ENCODE measurements around the gene RNASE9.
"Not testable (repeated sequence)": the region's sequence is repeated elsewhere in the genome, so short reads cannot be mapped to it uniquely, and the experiment has no call there.

RNASE9 gene

DNA sequence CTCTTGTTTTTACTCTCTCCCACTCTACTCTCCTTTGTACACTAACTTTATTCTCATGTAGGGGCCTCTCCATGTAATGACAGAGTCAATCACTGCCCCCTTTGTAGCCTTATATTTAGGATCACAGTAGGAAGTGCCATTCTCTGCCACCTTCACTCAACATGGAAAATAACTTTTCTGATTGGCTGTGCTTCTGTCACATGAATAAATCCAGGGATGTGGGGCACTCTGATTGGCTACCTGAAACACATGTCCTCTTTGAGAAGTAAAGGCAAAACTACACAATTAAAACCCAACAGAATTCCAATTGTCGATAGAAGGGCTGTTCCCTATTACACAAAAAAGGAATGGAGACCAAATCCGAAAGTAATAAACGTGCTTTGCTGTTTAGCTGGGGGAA is at the start of gene RNASE9:
TSS of gene RNASE9 (minus strand) at position 87 of the 400 bp plus-strand sequence.
- no peak for DNase-seq

DNA sequence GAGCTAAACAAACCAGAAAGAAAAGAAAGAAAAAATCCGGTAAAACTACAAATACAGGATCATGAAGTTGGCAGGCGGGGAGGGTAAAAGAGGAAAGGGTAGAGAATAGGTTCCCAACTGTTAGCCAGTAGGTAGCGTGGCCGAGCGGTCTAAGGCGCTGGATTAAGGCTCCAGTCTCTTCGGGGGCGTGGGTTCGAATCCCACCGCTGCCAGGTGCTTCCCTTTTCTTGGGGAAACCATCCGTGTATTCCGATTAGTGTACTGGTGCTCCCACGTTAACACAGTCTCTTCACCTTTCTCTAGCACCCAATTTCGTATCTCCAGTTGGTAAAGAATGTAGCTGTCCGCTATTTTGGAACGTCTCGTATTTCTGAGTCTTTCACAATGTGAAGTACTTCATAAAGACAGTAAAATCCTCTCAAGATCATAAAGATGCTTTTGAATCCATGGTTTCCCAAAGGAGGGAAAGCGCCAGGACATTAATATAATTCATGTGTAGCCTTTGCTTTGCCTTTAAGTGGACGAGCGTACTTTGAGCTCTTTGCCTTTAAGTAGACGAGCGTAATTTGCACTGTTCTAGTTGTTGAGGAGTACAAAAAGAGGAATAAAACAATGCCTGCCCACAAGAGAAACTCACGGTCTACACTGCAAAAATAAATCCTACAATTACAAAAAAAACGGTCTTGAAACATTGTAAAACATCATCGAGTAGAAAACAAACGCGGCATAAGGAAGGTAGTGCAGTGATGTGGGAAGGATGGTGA is 49.3 kb upstream of the RNASE9 start:
- peak; percentile 68 for DNase-seq

DNA sequence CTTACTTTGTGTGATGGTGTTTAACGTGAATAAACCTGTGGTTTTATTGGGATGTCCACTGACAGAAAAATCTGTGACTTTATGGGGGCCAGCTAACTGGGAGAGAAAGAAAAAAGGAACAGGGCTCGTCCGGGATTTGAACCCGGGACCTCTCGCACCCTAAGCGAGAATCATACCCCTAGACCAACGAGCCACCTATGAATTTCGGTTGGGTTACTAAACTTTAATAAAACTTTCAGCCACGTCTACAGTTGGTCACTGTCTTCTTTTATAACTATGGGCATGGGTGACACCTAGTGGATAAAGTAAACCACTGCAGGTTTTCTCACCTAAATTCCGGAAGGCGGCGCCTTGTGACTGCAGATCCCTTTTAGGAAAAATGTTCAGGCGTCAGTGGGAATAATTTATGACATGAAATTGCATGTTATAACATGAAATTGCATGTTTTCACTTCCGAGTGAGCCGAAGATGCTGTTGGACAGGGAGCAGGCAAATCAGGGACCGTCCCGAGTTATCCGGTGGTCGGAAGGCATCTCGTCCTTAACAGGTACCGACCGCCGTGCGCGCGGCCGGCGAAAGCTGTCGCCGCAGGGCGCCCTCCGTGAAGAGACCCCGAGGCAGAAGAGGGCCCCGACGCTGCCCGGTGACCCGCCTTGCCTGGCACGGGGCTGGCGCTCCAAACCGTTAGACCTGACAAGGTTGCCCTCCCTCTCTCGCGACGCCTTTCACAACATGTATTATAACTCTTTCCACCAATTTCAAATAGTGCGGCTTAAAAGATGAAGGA is 48.6 kb upstream of the RNASE9 start:
- DNase-seq: peak; percentile 79

DNA sequence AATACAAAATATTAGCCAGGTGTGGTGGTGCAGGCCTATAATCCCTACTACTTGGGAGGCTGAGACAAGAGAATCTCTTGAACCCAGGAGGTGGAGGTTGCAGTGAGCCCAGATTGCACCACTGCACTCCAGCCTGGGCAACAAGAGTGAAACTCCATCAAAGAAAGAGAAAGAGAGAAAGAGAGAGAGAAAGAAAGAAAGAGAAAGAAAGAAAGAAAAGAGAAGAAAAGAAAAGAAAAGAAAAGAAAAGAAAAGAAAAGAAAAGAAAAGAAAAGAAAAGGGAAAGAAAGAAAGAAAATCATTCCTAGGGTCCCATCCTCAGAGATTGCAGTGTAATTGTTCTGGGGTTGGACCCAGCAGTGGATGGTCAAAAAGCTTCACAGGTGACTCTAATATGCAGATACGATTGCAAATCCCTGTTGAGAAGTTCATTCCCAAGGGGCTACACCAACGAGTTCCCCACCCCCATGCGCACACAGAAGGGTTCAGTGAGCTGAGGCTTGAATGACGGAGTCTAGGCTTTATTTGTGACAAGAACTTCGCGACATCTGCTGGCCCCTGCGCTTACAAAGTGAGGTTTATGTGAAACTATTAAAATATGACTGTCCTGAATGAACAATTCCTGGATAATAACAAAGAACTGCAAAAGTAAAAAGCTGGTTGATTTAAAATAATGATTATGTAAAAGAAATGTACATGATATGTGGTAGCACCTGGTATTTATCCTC is 47.7 kb upstream of the RNASE9 start:
- no peak for DNase-seq

GRCh38 chr14:20607617-20608016 is 46.8 kb upstream of the RNASE9 start:
- DNase-seq: no peak

GRCh38 chr14:20606902-20607242 is 46.0 kb upstream of the RNASE9 start:
- DNase-seq: no peak

DNA sequence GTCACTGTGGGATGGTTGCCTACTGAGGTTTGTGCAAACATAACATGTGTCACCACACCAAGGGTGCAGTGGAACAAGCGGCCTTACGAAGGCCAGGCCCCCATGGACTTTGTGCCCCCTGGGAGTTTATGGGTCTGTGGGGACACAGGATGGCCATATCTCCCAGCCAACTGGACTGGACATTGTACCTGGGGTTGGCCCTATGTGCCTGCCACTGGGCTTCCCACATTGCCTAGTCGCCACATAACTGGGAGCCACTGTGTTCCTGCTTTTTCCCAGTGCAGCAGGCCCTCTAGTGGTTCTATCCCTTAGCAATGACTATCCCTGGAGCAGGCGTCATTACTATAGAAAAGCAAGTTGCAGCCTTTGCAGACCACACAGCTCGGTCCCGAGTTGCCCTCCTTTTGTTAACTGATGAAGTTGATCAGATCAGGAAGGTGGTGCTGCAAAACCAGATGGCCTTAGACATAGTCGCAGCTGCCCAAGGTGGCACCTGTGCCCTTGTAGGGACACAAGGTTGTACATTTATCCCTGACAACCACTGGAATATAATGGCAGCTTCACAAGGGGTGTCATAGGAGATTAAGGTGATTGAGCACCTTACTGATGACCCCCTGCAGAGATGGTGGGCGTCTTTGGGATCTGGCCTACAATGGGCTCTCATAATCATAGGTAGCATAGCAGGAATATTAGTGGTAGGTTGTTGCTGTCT is 45.5 kb upstream of the RNASE9 start:
- DNase-seq: no peak

GRCh38 chr14:20603813-20604690 is 43.2 kb upstream of the RNASE9 start:
- DNase-seq: no peak

DNA sequence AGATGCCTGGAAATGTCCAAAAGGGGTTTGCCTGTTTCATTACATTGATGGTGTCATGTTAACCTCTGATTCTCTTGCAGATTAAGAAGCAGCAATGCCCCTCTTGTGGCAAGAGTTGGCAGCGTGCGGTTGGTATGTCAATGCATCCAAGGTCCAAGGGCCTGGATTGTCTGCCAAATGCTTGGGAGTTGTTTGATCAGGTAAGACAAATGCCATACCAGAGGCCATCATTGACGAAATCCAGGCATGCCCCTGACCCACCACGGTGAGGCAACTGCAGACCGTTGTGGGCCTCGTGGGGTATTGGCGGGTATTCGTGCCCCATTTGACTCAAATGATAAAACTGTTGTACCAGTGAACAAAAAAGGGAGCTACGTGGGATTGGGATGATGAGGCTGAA is 41.7 kb upstream of the RNASE9 start:
- no peak for DNase-seq

- no peak for DNase-seq
These were observed 40.7 kb upstream of the RNASE9 start for GRCh38 chr14:20601522-20601921.

DNA sequence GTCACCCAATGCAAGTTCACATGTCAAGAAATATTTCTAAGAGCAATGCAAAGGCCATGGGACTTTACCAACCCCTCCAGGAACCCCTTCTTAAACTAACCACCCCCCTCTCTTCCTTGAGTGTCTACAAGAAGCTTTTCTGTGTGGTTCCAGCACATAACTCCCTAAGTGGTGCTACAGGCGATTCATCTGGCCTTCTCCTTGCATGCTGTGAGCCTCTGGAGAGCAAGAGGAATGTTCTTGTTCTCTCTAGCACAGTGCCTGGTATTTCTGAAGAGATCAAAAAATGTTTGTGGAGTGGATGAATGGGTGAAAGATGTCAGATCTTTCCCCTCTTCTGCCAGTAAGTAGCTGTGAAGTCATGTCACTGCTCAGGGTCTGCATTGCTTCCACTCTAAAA is 36.3 kb upstream of the RNASE9 start:
- no peak for DNase-seq

- not testable (repeated sequence) for DNase-seq
These were observed 34.9 kb upstream of the RNASE9 start for GRCh38 chr14:20595726-20596125.

- no peak for DNase-seq
These were observed 31.7 kb upstream of the RNASE9 start for GRCh38 chr14:20592574-20592973.

DNA sequence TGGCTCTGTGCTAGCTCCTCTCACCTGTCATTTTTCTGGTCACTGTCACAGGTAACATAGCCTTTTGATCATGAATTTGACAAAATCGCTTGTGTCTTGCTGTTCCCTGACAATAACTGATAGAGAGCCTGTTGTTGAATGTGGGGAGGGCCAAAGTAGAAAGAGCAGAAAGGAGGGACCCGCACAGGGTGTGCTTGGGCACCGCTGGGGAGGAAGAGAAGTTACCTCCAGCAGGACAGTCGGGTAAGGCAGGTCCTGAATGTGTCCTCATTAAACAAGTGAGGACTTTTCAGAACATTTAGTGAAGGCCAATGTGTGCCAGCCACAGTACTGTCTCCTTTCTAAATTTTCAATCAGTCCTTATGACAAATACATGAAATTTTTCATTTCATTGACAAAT is 30.4 kb upstream of the RNASE9 start, which contains the start of gene RNASE12:
TSS of gene RNASE12 (minus strand) at position 142 of the 400 bp plus-strand sequence. CDS start 653 bp downstream, outside the sequence.
- DNase-seq: no peak

GRCh38 chr14:20587489-20588154 is 26.8 kb upstream of the RNASE9 start, which contains the start of gene RNASE11:
TSS of gene RNASE11 (minus strand) at chr14:20588001.
- DNase-seq: no peak

DNA sequence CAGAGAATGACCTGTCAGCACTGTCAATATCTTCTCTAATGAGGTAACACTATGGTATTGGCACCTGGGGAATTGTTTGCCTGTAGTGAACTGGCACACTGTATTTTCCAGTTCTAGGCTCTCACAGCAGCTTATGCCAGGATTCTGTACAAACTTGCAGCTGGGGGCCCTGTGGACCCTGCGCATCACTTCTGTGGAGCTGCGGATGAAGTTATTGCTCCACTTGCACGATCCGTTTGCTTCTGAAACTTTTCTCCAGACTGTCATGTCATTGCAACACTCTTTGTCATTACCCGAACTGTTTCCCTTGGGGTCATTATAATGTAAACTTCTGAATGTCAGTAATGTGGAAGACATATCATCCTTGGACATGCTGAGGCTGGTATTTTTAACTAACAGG is 23.1 kb upstream of the RNASE9 start:
- DNase-seq: no peak

GRCh38 chr14:20583142-20583541 is 22.3 kb upstream of the RNASE9 start:
- DNase-seq: no peak

GRCh38 chr14:20580242-20580641 is 19.4 kb upstream of the RNASE9 start:
- no peak for DNase-seq

DNA sequence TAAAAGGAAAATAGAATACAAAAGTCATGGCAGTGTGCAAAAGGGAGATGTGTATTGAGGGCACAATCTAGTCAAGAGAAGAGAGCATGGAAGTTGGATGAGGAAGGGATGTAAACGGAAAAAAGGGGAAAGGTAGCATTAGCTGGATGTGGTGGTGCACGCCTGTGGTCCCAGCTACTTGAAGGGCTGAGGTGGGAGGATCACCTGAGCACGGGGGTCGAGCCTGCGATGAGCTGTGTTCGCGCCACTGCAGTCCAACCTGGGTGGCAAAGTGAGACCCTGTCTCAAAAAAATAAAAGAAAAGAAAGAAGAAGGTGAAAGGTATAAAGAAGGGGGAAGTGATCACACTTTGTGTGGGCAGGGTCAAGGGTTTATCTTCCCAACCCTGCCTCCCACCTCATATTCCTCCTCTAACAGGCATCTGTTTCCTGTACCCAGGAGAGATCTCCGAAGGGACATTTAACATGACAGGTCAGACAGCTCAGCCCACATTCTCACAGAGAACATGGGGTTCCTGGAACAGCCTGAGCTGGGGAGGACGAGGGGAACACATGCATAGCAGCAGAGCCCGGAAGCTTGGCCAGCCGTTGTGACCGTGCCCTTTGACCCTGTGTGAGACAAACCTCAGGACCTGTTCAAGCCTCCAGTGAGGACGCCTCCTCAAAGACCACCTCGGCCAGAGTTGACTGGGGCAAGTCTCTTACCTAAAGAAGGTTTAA is 18.1 kb upstream of the RNASE9 start:
- no peak for DNase-seq

GRCh38 chr14:20578325-20578724 is 17.5 kb upstream of the RNASE9 start:
- no peak for DNase-seq

All from NCI-H1092 (cell line).